BLaER1 (cell line): ENCODE results near the gene TH.

Experiments used
- H3K27ac ChIP-seq: shearing (Covaris generic); formaldehyde crosslinking; 2 replicates; pipeline ENCODE4 v1.8.1; 2022
- H3K27me3 ChIP-seq: shearing (Covaris generic); formaldehyde crosslinking; 2 replicates; pipeline ENCODE4 v1.8.1; 2022
- H3K36me3 ChIP-seq: shearing (Covaris generic); formaldehyde crosslinking; 2 replicates; pipeline ENCODE4 v1.8.1; 2022
- H3K4me1 ChIP-seq: shearing (Covaris generic); formaldehyde crosslinking; 2 replicates; pipeline ENCODE4 v1.8.1; 2022
- H3K4me2 ChIP-seq: shearing (Covaris generic); formaldehyde crosslinking; 2 replicates; pipeline ENCODE4 v1.8.1; 2022
- H3K4me3 ChIP-seq: shearing (Covaris generic); formaldehyde crosslinking; 2 replicates; pipeline ENCODE4 v1.8.1; 2022
- H3K9ac ChIP-seq: shearing (Covaris generic); formaldehyde crosslinking; 2 replicates; pipeline ENCODE4 v1.8.1; 2022
- H3K9me3 ChIP-seq: shearing (Covaris generic); formaldehyde crosslinking; 2 replicates; pipeline ENCODE4 v1.8.1; 2022
- H4K20me1 ChIP-seq: shearing (Covaris generic); formaldehyde crosslinking; 2 replicates; pipeline ENCODE4 v1.8.1; 2022
- Cebpa-rat ChIP-seq: shearing (Covaris generic); IDR thresholded peaks from 2 replicates; pipeline ENCODE4 v1.8.1; 2022

TH gene

GRCh38 chr11:2189938-2190656, 18.5 kb upstream of the TH start:
- H4K20me1 ChIP-seq = no peaks in the 10 kb centered on the region
- peak overlapping the region; percentile 62 for H3K4me2 ChIP-seq
- no peaks in the 10 kb centered on the region for H3K36me3 ChIP-seq
- no peak overlapping the region for H3K4me3 ChIP-seq
- H3K4me1 ChIP-seq = peaks cover 61% of the 10 kb centered on the region
- no peaks in the 10 kb centered on the region for H3K27me3 ChIP-seq
- no peaks in the 10 kb centered on the region for H3K9me3 ChIP-seq
- TF ChIP-seq Cebpa-rat = no peak
- peak overlapping the region; percentile 42; the same call in 1 of the 2 replicates for H3K9ac ChIP-seq
- peak overlapping the region; percentile 75 for H3K27ac ChIP-seq

GRCh38 chr11:2188745-2189144, 17.1 kb upstream of the TH start:
- Histone ChIP-seq H3K4me1 (peaks cover 59% of the 10 kb centered on the region), H4K20me1 (no peaks in the 10 kb centered on the region), H3K9ac (no peak overlapping the region), H3K27me3 (no peaks in the 10 kb centered on the region), H3K27ac (no peak overlapping the region), H3K4me2 (no peak overlapping the region), H3K36me3 (no peaks in the 10 kb centered on the region), H3K4me3 (no peak overlapping the region), H3K9me3 (no peaks in the 10 kb centered on the region)
- TF ChIP-seq Cebpa-rat = no peak

DNA sequence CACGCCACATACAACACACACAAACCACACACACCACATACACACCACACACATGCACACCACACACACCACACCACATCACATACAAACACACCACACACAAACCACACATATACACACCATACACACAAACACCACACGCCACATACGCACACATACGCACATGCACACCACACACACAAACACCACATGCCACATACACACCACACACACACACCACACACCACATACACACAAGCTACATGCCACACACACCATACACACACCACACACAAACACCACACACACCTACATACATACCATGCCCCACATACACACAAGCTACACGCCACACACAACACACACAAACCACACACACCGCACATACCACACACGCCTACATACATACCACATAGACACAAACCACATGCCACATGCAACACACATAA, 15.7 kb upstream of the TH start:
- H4K20me1 ChIP-seq = no peaks in the 10 kb centered on the region
- H3K9ac ChIP-seq = no peak overlapping the region
- H3K27ac ChIP-seq = no peak overlapping the region
- H3K4me2 ChIP-seq = peak overlapping the region; percentile 52; the same call in 1 of the 2 replicates
- no peak for TF ChIP-seq Cebpa-rat
- peaks cover 63% of the 10 kb centered on the region for H3K4me1 ChIP-seq
- H3K9me3 ChIP-seq = no peaks in the 10 kb centered on the region
- H3K27me3 ChIP-seq = no peaks in the 10 kb centered on the region
- H3K4me3 ChIP-seq = no peak overlapping the region
- H3K36me3 ChIP-seq = no peaks in the 10 kb centered on the region

- no peak overlapping the region for H3K4me3 ChIP-seq
- H3K4me2 ChIP-seq = peak overlapping the region; percentile 52
- no peaks in the 10 kb centered on the region for H4K20me1 ChIP-seq
- no peak for TF ChIP-seq Cebpa-rat
- H3K27me3 ChIP-seq = no peaks in the 10 kb centered on the region
- no peak overlapping the region for H3K9ac ChIP-seq
- H3K36me3 ChIP-seq = no peaks in the 10 kb centered on the region
- H3K9me3 ChIP-seq = no peaks in the 10 kb centered on the region
- peaks cover 58% of the 10 kb centered on the region for H3K4me1 ChIP-seq
- no peak overlapping the region for H3K27ac ChIP-seq
Observed at GRCh38 chr11:2186669-2187279, 15.2 kb upstream of the TH start.

DNA sequence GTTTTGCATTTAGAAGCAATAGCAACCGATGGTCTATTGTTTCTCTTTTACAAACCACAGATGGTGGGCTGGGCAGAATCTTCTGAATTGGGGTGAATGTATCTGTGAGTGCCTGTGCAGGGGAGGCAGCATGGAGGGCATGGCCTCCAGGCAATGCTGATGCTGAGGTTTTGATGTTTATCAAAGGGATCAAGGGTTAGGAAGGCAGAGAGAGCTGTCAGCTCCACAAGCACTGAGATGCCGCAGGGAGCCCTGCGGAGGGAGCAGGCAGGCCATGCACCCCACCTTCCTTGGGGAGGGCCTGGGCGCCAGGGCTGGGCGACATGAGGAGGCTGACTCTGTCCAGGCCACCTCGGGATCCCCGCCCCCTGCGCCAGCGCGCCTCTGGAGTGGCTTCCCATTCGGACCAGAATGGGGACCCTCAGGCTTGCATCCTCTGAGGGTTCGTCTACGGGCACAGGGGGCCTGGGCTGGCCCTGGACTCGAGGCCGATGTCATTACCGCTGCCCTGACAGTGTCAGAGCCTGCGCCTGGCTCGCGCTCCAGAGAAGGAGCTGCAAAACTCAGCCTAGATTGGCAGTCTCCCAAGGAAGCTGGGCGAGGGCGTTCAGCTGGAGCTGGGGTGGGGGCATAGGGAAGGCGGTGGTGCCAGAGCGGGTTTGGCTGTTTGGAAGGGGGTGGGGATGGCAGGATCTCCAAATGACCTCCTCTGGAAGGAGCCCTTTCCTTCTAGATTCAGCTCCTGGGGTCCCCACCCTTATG, 13.9 kb upstream of the TH start:
- Histone ChIP-seq H3K27ac (no peak overlapping the region), H3K4me2 (peak overlapping the region; percentile 52), H3K27me3 (no peaks in the 10 kb centered on the region; the same call in 1 of the 2 replicates), H3K9ac (no peak overlapping the region), H4K20me1 (no peaks in the 10 kb centered on the region; the same call in 1 of the 2 replicates), H3K9me3 (no peaks in the 10 kb centered on the region), H3K4me1 (peaks cover 54% of the 10 kb centered on the region), H3K4me3 (no peak overlapping the region), H3K36me3 (no peaks in the 10 kb centered on the region)
- TF ChIP-seq Cebpa-rat = no peak

DNA sequence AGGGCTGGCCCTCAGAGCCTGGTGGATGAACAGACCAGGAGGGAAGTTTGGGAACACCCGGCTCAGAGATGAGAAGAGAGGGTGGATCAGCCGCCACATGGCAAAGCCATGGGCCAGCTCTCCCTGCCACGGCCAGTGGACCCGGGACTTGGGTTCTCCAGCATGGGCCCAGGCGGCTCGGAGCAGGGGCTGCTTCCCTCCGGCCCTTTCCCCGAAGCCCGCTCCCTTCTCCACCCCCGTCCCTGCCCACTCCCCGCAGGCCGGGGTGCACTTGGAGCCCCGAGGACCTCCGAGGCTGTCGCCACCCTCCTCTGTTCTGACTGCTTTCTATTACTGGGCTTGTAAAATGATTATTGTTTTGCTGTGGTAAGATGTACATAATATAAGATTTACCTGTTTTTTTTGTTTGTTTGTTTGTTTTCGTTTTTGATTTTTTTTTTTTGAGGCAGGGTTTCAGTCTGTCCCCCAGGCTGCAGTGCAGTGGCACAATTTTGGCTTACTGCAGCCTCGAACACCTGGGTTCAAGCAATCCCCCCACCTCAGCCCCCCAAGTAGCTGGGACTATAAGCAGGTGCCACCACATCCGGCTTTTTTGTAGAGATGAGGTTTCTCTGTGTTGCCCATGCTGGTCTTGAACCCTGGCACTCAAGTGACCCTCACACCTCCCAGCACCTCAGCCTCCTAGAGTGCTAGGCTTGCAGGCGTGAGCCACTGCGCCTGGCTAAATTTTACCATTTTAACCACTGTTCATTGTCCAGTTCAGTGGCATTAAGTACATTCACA, 11.3 kb upstream of the TH start:
- H3K4me1 ChIP-seq = peaks cover 65% of the 10 kb centered on the region
- no peak for TF ChIP-seq Cebpa-rat
- peak overlapping the region; percentile 16; the same call in 1 of the 2 replicates for H3K4me2 ChIP-seq
- peaks cover 6% of the 10 kb centered on the region; the same call in 1 of the 2 replicates for H3K27me3 ChIP-seq
- no peaks in the 10 kb centered on the region for H3K36me3 ChIP-seq
- no peak overlapping the region for H3K9ac ChIP-seq
- H3K4me3 ChIP-seq = no peak overlapping the region
- H4K20me1 ChIP-seq = peaks cover 12% of the 10 kb centered on the region; the same call in 1 of the 2 replicates
- H3K27ac ChIP-seq = no peak overlapping the region
- no peaks in the 10 kb centered on the region for H3K9me3 ChIP-seq

DNA sequence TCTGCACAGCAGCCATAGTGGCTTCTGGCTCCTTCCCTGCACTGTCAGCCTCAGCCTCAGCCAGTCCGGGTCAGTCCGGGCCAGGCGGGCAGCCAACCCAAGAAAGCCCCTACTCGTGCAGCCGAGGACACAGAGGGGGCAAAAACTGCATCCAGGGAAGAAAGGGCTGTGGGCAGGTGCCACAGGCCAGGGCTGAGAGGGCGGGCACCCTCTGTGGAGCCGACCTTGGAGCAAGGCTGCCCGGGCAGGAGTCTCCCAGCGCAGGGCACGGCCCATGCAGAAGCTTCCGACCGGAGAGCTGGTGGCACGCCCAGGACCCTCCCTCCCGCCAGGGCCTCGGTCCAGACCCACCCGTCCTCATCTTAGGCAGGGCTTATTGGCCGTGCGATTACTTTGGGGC, 10.5 kb upstream of the TH start:
- Histone ChIP-seq H3K9ac (no peak overlapping the region), H4K20me1 (peaks cover 12% of the 10 kb centered on the region; the same call in 1 of the 2 replicates), H3K9me3 (no peaks in the 10 kb centered on the region), H3K36me3 (no peaks in the 10 kb centered on the region), H3K27ac (no peak overlapping the region), H3K4me3 (no peak overlapping the region), H3K4me2 (no peak overlapping the region), H3K4me1 (peaks cover 61% of the 10 kb centered on the region), H3K27me3 (peaks cover 6% of the 10 kb centered on the region; the same call in 1 of the 2 replicates)
- TF ChIP-seq Cebpa-rat = no peak

DNA sequence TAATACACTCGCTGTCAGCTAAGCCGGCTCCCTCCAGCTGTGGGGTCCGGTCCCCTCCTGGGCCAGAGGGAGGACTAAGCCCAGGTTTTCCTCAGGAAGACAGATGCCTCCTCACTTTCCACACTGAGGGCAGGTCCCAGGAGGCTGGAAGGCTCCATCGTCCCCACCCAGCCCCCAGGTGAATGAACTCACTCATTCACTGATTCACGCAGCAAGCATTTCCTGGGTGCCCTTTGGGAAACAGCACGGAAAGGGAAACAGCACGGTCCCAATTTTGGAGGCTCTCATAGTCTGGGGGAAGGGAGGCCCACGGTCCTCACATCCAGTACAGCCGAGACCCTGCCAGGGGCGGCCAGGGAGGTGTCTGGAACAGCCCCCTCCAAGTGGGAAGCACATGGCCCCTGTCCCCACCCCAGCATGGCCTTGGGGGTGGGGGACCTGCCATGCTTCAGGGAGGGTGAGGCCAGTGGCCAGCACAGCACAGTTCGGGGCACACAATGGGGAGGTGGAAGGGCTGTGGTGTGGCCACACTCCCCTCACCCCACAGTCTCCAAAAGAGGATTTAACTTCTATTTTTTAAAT, 9.3 kb upstream of the TH start:
- Histone ChIP-seq H3K9ac (0 out of 2 replicates have a peak overlapping the region, but pooled peaks have one; percentile 6), H3K27ac (no peak overlapping the region), H3K4me3 (no peak overlapping the region), H3K36me3 (no peaks in the 10 kb centered on the region), H3K9me3 (no peaks in the 10 kb centered on the region), H3K4me1 (peaks cover 49% of the 10 kb centered on the region), H4K20me1 (peaks cover 12% of the 10 kb centered on the region; the same call in 1 of the 2 replicates), H3K4me2 (peak overlapping the region; percentile 77), H3K27me3 (peaks cover 6% of the 10 kb centered on the region; the same call in 1 of the 2 replicates)
- TF ChIP-seq Cebpa-rat = no peak

GRCh38 chr11:2180347-2180746, 8.7 kb upstream of the TH start:
- H3K4me2 ChIP-seq = peak overlapping the region; percentile 77
- no peak overlapping the region for H3K9ac ChIP-seq
- peaks cover 12% of the 10 kb centered on the region; the same call in 1 of the 2 replicates for H4K20me1 ChIP-seq
- no peak overlapping the region for H3K4me3 ChIP-seq
- no peak overlapping the region for H3K27ac ChIP-seq
- peaks cover 6% of the 10 kb centered on the region; the same call in 1 of the 2 replicates for H3K27me3 ChIP-seq
- H3K9me3 ChIP-seq = no peaks in the 10 kb centered on the region
- no peak for TF ChIP-seq Cebpa-rat
- no peaks in the 10 kb centered on the region for H3K36me3 ChIP-seq
- H3K4me1 ChIP-seq = peaks cover 44% of the 10 kb centered on the region
